ENCODE data around the gene B3GAT3.

B3GAT3 gene

DNA sequence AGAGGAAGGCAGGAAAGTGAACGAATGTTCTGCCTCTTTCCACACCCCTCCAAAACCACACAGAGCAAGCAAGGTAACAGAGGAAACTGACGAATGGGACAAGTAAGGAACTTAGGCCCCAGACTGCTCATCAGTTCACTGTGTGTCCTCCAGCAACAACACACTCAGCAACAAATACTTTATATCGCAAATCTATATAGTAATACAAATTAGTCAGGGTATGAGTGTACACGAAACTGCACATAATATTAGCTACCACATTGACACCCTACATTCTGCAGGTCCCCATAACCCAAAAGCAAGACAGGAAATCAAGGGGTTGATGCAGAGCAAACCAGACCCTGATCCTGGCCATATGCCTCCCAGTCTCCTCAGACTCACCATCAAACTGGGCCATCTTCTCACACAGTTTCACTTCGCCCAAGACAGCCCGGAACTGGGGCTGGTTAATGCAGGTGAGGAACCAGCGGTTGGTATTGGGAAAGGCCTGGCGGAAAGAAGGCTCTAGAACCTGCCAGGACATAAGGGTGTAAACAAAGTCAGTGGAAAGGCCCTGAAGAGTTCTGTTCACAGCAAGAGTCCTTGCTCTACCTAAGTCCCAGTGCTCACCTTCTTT is 54.7 kb downstream of the B3GAT3 start:
- Mint-ChIP-seq H3K9me3 (no peaks in the 10 kb centered on the region), H3K4me3 (peak overlapping the region; percentile 25), H3K27ac (peak overlapping the region; percentile 85), H3K27me3 (ENCODE audit: low read depth, poor library complexity) (no peaks in the 10 kb centered on the region), H3K4me1 (peaks cover 43% of the 10 kb centered on the region), H3K36me3 (ENCODE audit: low read depth) (peaks cover 83% of the 10 kb centered on the region)
- TF ChIP-seq, protein P1, sequence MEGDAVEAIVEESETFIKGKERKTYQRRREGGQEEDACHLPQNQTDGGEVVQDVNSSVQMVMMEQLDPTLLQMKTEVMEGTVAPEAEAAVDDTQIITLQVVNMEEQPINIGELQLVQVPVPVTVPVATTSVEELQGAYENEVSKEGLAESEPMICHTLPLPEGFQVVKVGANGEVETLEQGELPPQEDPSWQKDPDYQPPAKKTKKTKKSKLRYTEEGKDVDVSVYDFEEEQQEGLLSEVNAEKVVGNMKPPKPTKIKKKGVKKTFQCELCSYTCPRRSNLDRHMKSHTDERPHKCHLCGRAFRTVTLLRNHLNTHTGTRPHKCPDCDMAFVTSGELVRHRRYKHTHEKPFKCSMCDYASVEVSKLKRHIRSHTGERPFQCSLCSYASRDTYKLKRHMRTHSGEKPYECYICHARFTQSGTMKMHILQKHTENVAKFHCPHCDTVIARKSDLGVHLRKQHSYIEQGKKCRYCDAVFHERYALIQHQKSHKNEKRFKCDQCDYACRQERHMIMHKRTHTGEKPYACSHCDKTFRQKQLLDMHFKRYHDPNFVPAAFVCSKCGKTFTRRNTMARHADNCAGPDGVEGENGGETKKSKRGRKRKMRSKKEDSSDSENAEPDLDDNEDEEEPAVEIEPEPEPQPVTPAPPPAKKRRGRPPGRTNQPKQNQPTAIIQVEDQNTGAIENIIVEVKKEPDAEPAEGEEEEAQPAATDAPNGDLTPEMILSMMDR (IDR thresholded peaks at IDR 0.05): no peak
- no peak for DNase-seq

DNA sequence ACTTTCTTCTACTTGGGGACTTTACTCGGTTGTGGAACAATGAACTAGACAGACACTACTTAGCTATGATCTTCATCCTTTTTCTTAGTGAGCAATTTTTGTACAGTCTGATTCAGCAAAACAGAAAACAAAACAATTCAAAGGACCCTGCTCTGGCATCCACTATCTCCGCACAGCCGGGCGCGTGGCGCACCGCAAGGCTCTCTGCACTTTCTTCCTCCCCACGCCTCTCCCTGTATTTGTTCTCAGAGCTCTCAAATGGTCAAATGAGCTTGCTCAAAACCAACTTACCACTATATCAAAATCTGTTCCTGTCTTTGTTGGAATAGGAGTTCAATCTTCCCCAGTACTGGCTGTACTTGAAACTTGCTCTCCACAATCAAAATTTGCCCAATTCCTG is 55.5 kb downstream of the B3GAT3 start:
- Mint-ChIP-seq H3K4me1 (peaks cover 42% of the 10 kb centered on the region), H3K9me3 (no peaks in the 10 kb centered on the region), H3K27me3 (ENCODE audit: low read depth, poor library complexity) (no peaks in the 10 kb centered on the region), H3K27ac (peak overlapping the region; percentile 88), H3K36me3 (ENCODE audit: low read depth) (peaks cover 82% of the 10 kb centered on the region), H3K4me3 (no peak overlapping the region)
- DNase-seq: no peak
- TF ChIP-seq, protein P1 (IDR thresholded peaks at IDR 0.05): no peak

Data from nephron progenitor cell (in vitro differentiated cells).